GM19324 (cell line): Measurements from ENCODE around the gene HPS4.

ENCODE experiments used
- ATAC-seq: cut with Tn5 transposase; IDR thresholded peaks from one replicate; pipeline ENCODE4 v1.9.1; 2021; ENCODE audit warnings: mild to moderate bottlenecking, moderate library complexity; ENCODE audit not compliant: unreplicated experiment, low FRiP score

HPS4 gene

GRCh38 chr22:26499188-26499703 lies 15.7 kb upstream of the HPS4 start:
- ATAC-seq: no peak

- no peak for ATAC-seq
These were observed 12.9 kb upstream of the HPS4 start for GRCh38 chr22:26496456-26496855.

- ATAC-seq: no peak
These were observed 10.9 kb upstream of the HPS4 start for GRCh38 chr22:26494506-26494905.

- ATAC-seq: no peak
These were observed 8.6 kb upstream of the HPS4 start for GRCh38 chr22:26492220-26492619.

- ATAC-seq: no peak
These were observed 6.0 kb upstream of the HPS4 start for GRCh38 chr22:26489447-26490036.

- no peak for ATAC-seq
These were observed 4.4 kb upstream of the HPS4 start for GRCh38 chr22:26487996-26488395.

- no peak for ATAC-seq
These were observed 2.8 kb upstream of the HPS4 start for GRCh38 chr22:26486394-26486793.

GRCh38 chr22:26485806-26486390 lies 2.3 kb upstream of the HPS4 start:
- no peak for ATAC-seq

GRCh38 chr22:26485013-26485412 lies 1.4 kb upstream of the HPS4 start:
- ATAC-seq: no peak

GRCh38 chr22:26484360-26484706 lies 750 bp upstream of the HPS4 start:
- no peak for ATAC-seq

GRCh38 chr22:26483043-26483438 lies 542 bp downstream of the HPS4 start:
- ATAC-seq: no peak

- ATAC-seq: no peak
These were observed 1.4 kb downstream of the HPS4 start for GRCh38 chr22:26482161-26482560.

- ATAC-seq: no peak
These were observed 1.9 kb downstream of the HPS4 start for GRCh38 chr22:26481694-26482093.

GRCh38 chr22:26481112-26481693 lies 2.4 kb downstream of the HPS4 start:
- no peak for ATAC-seq

GRCh38 chr22:26480611-26480932 lies 3.0 kb downstream of the HPS4 start:
- ATAC-seq: no peak

- ATAC-seq: no peak
These were observed 3.6 kb downstream of the HPS4 start for GRCh38 chr22:26479792-26480610.

- ATAC-seq: no peak
These were observed 4.4 kb downstream of the HPS4 start for GRCh38 chr22:26479043-26479791.

- no peak for ATAC-seq
These were observed 6.2 kb downstream of the HPS4 start for GRCh38 chr22:26477341-26477731.

- ATAC-seq: no peak
These were observed 6.8 kb downstream of the HPS4 start for GRCh38 chr22:26476705-26477340.

GRCh38 chr22:26474682-26475081 lies 8.9 kb downstream of the HPS4 start:
- ATAC-seq: no peak
